ENCODE results near the gene ABCA12.

The ABCA12 gene

GRCh38 chr2:215028231-215028630 lies 110.2 kb downstream of the ABCA12 start:
- TF ChIP-seq TEAD4 (IDR thresholded peaks at IDR 0.05), result no peak
- no peak for TF ChIP-seq YY1 (IDR thresholded peaks at IDR 0.05; ENCODE audit: low read depth)

GRCh38 chr2:215027779-215028178 lies 110.6 kb downstream of the ABCA12 start:
- TF ChIP-seq TAF1 (IDR thresholded peaks at IDR 0.05; ENCODE audit: low read depth) (no peak), CEBPB (IDR thresholded peaks at IDR 0.05) (no peak), RAD21 (IDR thresholded peaks at IDR 0.05; ENCODE audit: low read depth) (no peak), EP300 (IDR thresholded peaks at IDR 0.05; ENCODE audit: borderline replicate concordance) (no peak), NFIC (IDR thresholded peaks at IDR 0.05) (no peak), REST (IDR thresholded peaks at IDR 0.05; ENCODE audit: low read depth) (no peak), YY1 (IDR thresholded peaks at IDR 0.05; ENCODE audit: low read depth) (no peak), TEAD4 (IDR thresholded peaks at IDR 0.05) (no peak), ZBTB7A (IDR thresholded peaks at IDR 0.05; ENCODE audit: low read depth) (no peak)
- TF ChIP-seq, protein P1, sequence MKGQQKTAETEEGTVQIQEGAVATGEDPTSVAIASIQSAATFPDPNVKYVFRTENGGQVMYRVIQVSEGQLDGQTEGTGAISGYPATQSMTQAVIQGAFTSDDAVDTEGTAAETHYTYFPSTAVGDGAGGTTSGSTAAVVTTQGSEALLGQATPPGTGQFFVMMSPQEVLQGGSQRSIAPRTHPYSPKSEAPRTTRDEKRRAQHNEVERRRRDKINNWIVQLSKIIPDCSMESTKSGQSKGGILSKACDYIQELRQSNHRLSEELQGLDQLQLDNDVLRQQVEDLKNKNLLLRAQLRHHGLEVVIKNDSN (IDR thresholded peaks at IDR 0.05), result no peak

DNA sequence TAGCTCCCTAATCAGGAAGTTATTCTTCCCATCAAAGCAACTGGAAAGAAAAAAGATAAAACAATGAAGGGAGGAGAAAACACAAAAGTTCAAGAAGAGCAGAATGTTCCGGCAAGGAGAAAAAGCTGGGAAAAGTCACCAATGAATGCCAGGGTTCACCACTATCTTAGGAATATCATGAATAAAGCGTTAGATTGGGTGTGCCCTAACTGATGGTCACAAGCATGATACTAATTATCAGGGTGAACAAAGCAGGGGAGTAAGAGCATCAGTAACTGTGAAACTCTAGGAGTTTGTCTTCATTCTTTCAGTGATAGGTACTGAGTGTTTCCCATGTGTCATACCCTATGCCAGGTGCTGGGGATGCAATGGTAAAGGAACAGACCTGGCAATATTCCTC lies 115.5 kb downstream of the ABCA12 start:
- TF ChIP-seq MAX (IDR thresholded peaks at IDR 0.05), result no peak

GRCh38 chr2:215022418-215022817 lies 116.0 kb downstream of the ABCA12 start:
- TF ChIP-seq MAX (IDR thresholded peaks at IDR 0.05) (no peak), NFIC (IDR thresholded peaks at IDR 0.05) (no peak), TCF12 (IDR thresholded peaks at IDR 0.05; ENCODE audit: low read depth) (no peak), RAD21 (IDR thresholded peaks at IDR 0.05; ENCODE audit: low read depth) (no peak), EP300 (IDR thresholded peaks at IDR 0.05; ENCODE audit: borderline replicate concordance) (no peak), CEBPB (IDR thresholded peaks at IDR 0.05) (no peak)

DNA sequence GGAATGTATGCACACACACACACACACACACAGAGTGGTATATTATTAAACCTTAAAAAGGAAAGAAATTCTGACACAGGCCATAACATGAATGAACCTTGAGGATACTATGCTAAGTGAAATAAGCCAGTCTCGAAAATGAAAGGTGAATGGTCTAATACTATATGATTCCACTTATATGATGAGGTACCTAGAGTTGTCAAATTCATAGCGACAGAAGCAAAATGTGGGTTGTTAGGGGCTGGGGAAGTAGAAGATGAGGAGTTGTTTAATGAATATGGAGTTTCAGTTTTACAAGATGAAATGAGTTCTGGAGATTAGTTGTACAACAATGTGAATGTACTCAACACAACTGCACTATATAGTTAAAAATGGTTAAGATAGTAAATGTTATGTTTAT lies 118.1 kb downstream of the ABCA12 start:
- TF ChIP-seq, protein P1 (IDR thresholded peaks at IDR 0.05), result no peak
- TF ChIP-seq CREB1 (IDR thresholded peaks at IDR 0.05; ENCODE audit: low read depth), result no peak
- TF ChIP-seq TEAD4 (IDR thresholded peaks at IDR 0.05), result no peak
- no peak for TF ChIP-seq TAF1 (IDR thresholded peaks at IDR 0.05; ENCODE audit: low read depth)
- TF ChIP-seq ZBTB7A (IDR thresholded peaks at IDR 0.05; ENCODE audit: low read depth), result no peak
- no peak for TF ChIP-seq FOXM1 (IDR thresholded peaks at IDR 0.05; ENCODE audit: borderline replicate concordance, low read depth)
- TF ChIP-seq EP300 (IDR thresholded peaks at IDR 0.05; ENCODE audit: borderline replicate concordance), result no peak
- no peak for TF ChIP-seq RAD21 (IDR thresholded peaks at IDR 0.05; ENCODE audit: low read depth)
- TF ChIP-seq REST (IDR thresholded peaks at IDR 0.05; ENCODE audit: low read depth), result no peak
- no peak for TF ChIP-seq EGR1 (IDR thresholded peaks at IDR 0.05)
- no peak for TF ChIP-seq CEBPB (IDR thresholded peaks at IDR 0.05)
- no peak for TF ChIP-seq YY1 (IDR thresholded peaks at IDR 0.05; ENCODE audit: low read depth)
- TF ChIP-seq MAX (IDR thresholded peaks at IDR 0.05), result no peak
- no peak for TF ChIP-seq NFIC (IDR thresholded peaks at IDR 0.05)
- TF ChIP-seq TCF12 (IDR thresholded peaks at IDR 0.05; ENCODE audit: low read depth), result no peak

- no peak for TF ChIP-seq EGR1 (IDR thresholded peaks at IDR 0.05)
Observed at GRCh38 chr2:215019521-215020145, 118.8 kb downstream of the ABCA12 start.

GRCh38 chr2:215019085-215019484 lies 119.3 kb downstream of the ABCA12 start:
- TF ChIP-seq TCF12 (IDR thresholded peaks at IDR 0.05; ENCODE audit: low read depth) (no peak), CREB1 (IDR thresholded peaks at IDR 0.05; ENCODE audit: low read depth) (no peak), TAF1 (IDR thresholded peaks at IDR 0.05; ENCODE audit: low read depth) (no peak), YY1 (IDR thresholded peaks at IDR 0.05; ENCODE audit: low read depth) (no peak), ZBTB7A (IDR thresholded peaks at IDR 0.05; ENCODE audit: low read depth) (no peak)
- TF ChIP-seq, protein P1 (IDR thresholded peaks at IDR 0.05), result no peak

Measured in Ishikawa (cell line).